Skeletal muscle cell (primary cell): ENCODE data around the gene PARP14.

Experiments used
- DNase-seq: peaks from one replicate; pipeline ENCODE4 v3.0.0-alpha.2; 2010; ENCODE audit warnings: low read depth
- H3K4me3 ChIP-seq: 2 replicates; pipeline ENCODE4 v1.5.1; 2011; ENCODE audit warnings: low read depth, mild to moderate bottlenecking, control low read depth, low read length, moderate library complexity

Gene PARP14

GRCh38 chr3:122760453-122761271 is 80.0 kb downstream of the PARP14 start:
- no peak for DNase-seq

GRCh38 chr3:122766430-122766829 is 85.8 kb downstream of the PARP14 start:
- no peak overlapping the region for H3K4me3 ChIP-seq
- DNase-seq, result no peak

More at GRCh38 chr3:122760453-122761271, 80.0 kb downstream of the PARP14 start:
- H3K4me3 ChIP-seq, result no peak overlapping the region

GRCh38 chr3:122767540-122768372 is 87.1 kb downstream of the PARP14 start:
- no peak overlapping the region for H3K4me3 ChIP-seq
- no peak for DNase-seq

GRCh38 chr3:122770521-122771202 is 90.0 kb downstream of the PARP14 start:
- H3K4me3 ChIP-seq, result no peak overlapping the region
- DNase-seq, result no peak

GRCh38 chr3:122772827-122773226 is 92.2 kb downstream of the PARP14 start:
- no peak overlapping the region for H3K4me3 ChIP-seq
- DNase-seq, result no peak

- H3K4me3 ChIP-seq, result no peak overlapping the region
- DNase-seq, result no peak
Measured at GRCh38 chr3:122773944-122774509, 93.4 kb downstream of the PARP14 start.

- no peak for DNase-seq
- H3K4me3 ChIP-seq, result no peak overlapping the region
Measured at GRCh38 chr3:122774564-122774963, 93.9 kb downstream of the PARP14 start.

GRCh38 chr3:122776675-122777468 is 96.2 kb downstream of the PARP14 start:
- DNase-seq, result no peak
- no peak overlapping the region for H3K4me3 ChIP-seq

GRCh38 chr3:122777563-122777962 is 96.9 kb downstream of the PARP14 start:
- no peak for DNase-seq
- H3K4me3 ChIP-seq, result no peak overlapping the region
